Colon (tissue), 2 donors: ENCODE results near the gene PDLIM5.
A peak's percentile ranks its signal among the peaks of the same experiment; 100 is the strongest.

Experiments used
- FAIRE-seq: peaks from 2 replicates; lab custom pipeline; 2012; peaks lifted over from hg19 to GRCh38; lab: Jason Lieb, UNC
- donor health status: control.
- donor health status: control.

The PDLIM5 gene

GRCh38 chr4:94426783-94427182, 25.0 kb upstream of the PDLIM5 start:
- FAIRE-seq: no peak

- no peak for FAIRE-seq
Measured at GRCh38 chr4:94428884-94429283, 22.9 kb upstream of the PDLIM5 start.

- no peak for FAIRE-seq
Measured at GRCh38 chr4:94430406-94430805, 21.3 kb upstream of the PDLIM5 start.

GRCh38 chr4:94431388-94431787, 20.4 kb upstream of the PDLIM5 start:
- FAIRE-seq: no peak

- FAIRE-seq: no peak
Measured at GRCh38 chr4:94434505-94434904, 17.2 kb upstream of the PDLIM5 start.

GRCh38 chr4:94435874-94436273, 15.9 kb upstream of the PDLIM5 start:
- FAIRE-seq: no peak

- no peak for FAIRE-seq
Measured at GRCh38 chr4:94436512-94436911, 15.2 kb upstream of the PDLIM5 start.

GRCh38 chr4:94439606-94440005, 12.1 kb upstream of the PDLIM5 start:
- FAIRE-seq: no peak

GRCh38 chr4:94441838-94442237, 9.9 kb upstream of the PDLIM5 start:
- FAIRE-seq: no peak

GRCh38 chr4:94442251-94442650, 9.5 kb upstream of the PDLIM5 start:
- peak; percentile 71 for FAIRE-seq

- no peak for FAIRE-seq
Measured at GRCh38 chr4:94446386-94446785, 5.4 kb upstream of the PDLIM5 start.

- FAIRE-seq: no peak
Measured at GRCh38 chr4:94447754-94448411, 3.9 kb upstream of the PDLIM5 start.

- no peak for FAIRE-seq
Measured at GRCh38 chr4:94448815-94449375, 2.8 kb upstream of the PDLIM5 start.

- no peak for FAIRE-seq
Measured at GRCh38 chr4:94451051-94451694, 569 bp upstream of the PDLIM5 start.

- no peak for FAIRE-seq
Measured at GRCh38 chr4:94452476-94453371, 982 bp downstream of the PDLIM5 start.

GRCh38 chr4:94453391-94453963, 1.7 kb downstream of the PDLIM5 start:
- FAIRE-seq: no peak

- FAIRE-seq: no peak
Measured at GRCh38 chr4:94454405-94454804, 2.7 kb downstream of the PDLIM5 start.

- FAIRE-seq: peak; percentile 43
Measured at GRCh38 chr4:94455081-94455480, 3.3 kb downstream of the PDLIM5 start.

GRCh38 chr4:94457692-94458106, 6.0 kb downstream of the PDLIM5 start:
- FAIRE-seq: no peak

GRCh38 chr4:94458682-94459081, 6.9 kb downstream of the PDLIM5 start:
- no peak for FAIRE-seq

- FAIRE-seq: no peak
Measured at GRCh38 chr4:94459462-94460161, 7.9 kb downstream of the PDLIM5 start.

- no peak for FAIRE-seq
Measured at GRCh38 chr4:94461506-94461905, 9.8 kb downstream of the PDLIM5 start.
